ENCODE results near the gene CLIC6.
"Not testable (repeated sequence)": the region's sequence is repeated elsewhere in the genome, so short reads cannot be mapped to it uniquely, and the experiment has no call there.

DNA sequence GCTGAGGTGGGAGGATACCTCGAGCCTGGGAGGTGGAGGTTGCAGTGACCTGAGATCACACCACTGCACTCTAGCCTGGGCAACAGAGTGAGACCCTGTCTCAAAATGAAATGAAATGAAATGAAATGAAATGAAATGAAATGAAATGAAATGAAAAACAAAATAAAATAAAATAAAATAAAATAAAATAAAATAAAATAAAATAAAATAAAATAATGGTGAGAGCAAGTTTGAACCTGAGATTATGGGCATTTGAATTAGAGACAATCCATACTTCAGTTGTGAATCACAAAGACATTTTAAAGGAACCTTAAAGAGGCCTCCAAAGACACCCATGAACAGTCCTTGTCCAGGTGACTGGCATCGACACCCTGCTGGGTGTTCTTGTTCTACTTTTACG is 49.7 kb downstream of the CLIC6 start:
- TF ChIP-seq, protein P1, sequence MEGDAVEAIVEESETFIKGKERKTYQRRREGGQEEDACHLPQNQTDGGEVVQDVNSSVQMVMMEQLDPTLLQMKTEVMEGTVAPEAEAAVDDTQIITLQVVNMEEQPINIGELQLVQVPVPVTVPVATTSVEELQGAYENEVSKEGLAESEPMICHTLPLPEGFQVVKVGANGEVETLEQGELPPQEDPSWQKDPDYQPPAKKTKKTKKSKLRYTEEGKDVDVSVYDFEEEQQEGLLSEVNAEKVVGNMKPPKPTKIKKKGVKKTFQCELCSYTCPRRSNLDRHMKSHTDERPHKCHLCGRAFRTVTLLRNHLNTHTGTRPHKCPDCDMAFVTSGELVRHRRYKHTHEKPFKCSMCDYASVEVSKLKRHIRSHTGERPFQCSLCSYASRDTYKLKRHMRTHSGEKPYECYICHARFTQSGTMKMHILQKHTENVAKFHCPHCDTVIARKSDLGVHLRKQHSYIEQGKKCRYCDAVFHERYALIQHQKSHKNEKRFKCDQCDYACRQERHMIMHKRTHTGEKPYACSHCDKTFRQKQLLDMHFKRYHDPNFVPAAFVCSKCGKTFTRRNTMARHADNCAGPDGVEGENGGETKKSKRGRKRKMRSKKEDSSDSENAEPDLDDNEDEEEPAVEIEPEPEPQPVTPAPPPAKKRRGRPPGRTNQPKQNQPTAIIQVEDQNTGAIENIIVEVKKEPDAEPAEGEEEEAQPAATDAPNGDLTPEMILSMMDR (IDR thresholded peaks at IDR 0.05; ENCODE audit: low read length), result not testable (repeated sequence)
- TF ChIP-seq EZH2 (optimal IDR thresholded peaks at IDR 0.05; ENCODE audit: low read depth, low read length); EZH2phosphoT487 (IDR thresholded peaks at IDR 0.05; ENCODE audit: low read length): not testable (repeated sequence)
